Activated CD4-positive, alpha-beta T cell treated with anti-CD3 and anti-CD28 coated beads, Interleukin-2, amount 50 U/mL, for 16 hours (primary cell): ENCODE data around the gene CAPZB.

Source experiments
- DNase-seq: peaks from one replicate; pipeline ENCODE4 v3.0.0-alpha.2; 2020

CAPZB gene

DNA sequence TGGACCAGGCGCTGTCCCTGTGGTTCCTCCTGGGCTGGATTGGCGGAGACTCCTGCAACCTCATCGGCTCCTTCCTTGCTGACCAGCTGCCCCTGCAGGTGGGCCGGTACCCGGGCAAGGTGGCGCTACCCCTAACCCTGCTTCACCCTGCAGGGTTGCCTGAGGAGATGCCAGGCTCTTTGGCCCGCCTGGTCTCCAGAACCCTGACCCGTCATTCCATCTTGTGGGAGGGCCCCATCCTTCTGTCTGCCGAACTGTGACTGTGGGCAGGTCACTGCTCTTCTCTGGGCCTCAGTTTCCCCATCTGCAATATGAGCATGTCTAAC lies 160.7 kb downstream of the CAPZB start:
- DNase-seq, result no peak

DNA sequence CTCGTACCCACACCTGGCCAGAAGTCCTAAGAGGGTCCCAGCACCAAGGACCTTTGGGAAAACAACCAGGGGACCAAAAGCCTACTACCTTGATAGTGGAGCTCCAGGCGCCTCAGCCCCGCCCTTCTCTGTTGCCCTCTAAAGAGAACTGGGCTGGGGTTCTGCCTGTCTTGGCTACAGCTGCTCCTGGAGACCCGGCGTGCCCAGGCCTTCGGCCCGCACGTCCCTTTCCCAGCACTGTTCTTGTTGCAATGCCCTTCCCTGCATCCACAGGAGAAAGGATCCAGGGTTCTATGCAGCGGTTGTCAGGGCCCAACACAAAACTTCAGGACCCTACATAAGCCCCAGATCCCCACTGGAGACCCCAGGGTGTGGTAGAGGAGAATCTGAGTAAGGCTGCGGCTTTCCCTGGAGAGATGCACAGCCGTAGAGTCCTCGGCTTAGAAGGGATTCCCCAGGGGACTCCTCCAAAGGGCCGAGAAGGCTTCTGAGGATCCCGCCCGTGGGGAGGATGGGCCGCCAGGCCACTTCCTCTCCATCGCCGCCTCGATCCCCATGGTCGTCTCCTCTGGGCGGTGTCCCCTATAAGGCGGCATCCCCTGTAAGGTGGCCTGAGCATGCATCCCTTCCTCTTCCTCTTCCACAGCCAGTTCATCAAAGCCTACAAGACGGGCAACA lies 161.2 kb downstream of the CAPZB start:
- no peak for DNase-seq

DNA sequence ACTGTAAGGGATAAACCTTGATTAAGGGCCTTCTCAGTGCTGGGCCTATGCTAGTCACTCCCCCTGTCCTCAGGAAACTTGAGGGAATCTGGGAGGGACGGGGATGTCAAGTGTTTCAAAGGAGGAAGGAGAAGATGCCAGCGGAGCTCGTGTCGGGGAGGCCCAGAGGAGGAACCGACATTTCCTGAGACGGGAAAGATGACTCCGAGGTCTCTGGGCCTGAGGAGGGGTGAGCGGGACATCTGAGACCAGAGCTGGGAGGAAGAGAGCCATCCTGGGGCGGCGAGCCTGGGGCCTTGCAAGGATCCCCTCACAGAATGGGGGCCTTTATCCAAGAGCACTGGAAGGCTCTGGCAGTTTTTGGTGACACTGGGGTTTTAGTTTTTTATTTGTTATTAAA lies 162.9 kb downstream of the CAPZB start:
- DNase-seq, result no peak

DNA sequence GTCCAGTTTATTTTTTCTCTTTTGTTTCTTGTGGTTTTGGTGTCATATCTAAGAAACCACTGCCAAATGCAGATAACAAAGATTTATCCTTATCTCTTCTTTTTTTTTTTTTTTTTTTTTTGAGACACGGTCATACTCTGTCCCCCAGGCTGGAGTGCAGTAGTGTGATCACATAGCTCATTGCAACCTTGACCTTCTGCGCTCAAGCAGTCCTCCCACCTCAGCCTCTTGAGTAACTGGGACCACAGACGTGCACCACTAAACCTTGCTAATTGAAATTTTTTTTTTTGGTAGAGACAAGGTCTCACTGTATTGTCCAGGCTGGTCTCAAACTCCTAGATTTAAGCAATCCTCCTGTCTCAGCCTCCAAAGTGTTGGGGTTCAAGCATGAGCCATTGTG lies 164.3 kb downstream of the CAPZB start:
- DNase-seq, result no peak

DNA sequence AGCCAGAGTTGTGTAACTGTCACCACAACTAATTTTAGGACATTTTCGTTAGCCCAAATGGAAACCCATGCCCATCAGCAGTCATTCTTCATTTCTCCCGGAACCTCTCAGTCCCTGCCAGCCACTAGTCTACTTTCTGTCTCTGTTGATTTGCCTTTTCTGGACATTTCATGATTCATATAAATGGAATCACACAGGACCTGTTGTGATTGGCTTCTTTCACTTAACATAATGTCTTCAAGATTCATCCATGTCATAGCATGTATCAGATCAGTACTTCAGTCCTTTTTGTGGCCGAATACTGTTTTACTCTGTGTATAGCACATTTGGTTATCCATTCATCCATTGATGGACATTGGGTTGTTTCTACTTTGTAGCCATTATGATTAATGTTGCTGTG lies 166.1 kb downstream of the CAPZB start:
- DNase-seq, result no peak

DNA sequence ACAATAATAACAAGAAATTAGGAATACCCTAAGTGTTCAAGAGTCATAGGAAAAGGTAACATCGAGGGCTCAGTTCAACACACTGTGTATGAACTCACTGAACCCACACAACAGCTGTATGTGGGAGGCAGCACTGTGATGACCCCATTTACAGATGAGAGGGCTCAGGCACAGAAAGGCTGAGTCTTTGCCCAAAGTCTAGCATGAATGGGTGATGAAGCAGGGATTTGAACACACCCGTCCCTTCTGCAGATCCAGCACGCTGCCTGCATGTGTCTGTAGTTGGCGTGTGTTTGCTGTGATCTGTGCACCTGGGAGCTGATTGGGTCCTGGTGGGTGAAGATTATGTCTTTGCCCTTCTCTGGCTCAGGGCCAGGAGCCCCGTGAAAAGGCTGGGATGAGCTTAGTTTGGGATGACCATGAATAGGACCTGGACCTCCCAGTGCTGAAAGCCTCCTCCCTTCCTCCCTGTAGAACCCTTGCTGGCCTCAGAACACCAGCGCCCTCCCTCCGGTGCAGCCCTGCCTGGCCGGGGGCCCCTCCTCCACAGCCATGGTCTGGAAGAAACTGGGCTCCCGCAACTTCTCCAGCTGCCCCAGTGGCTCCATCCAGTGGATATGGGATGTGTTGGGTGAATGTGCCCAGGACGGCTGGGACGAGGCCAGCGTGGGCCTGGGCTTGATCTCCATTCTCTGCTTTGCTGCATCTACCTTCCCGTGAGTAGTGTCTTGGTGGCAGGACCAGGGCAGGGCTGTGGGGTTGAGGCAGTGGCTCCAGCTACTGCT lies 168.0 kb downstream of the CAPZB start:
- no peak for DNase-seq

DNA sequence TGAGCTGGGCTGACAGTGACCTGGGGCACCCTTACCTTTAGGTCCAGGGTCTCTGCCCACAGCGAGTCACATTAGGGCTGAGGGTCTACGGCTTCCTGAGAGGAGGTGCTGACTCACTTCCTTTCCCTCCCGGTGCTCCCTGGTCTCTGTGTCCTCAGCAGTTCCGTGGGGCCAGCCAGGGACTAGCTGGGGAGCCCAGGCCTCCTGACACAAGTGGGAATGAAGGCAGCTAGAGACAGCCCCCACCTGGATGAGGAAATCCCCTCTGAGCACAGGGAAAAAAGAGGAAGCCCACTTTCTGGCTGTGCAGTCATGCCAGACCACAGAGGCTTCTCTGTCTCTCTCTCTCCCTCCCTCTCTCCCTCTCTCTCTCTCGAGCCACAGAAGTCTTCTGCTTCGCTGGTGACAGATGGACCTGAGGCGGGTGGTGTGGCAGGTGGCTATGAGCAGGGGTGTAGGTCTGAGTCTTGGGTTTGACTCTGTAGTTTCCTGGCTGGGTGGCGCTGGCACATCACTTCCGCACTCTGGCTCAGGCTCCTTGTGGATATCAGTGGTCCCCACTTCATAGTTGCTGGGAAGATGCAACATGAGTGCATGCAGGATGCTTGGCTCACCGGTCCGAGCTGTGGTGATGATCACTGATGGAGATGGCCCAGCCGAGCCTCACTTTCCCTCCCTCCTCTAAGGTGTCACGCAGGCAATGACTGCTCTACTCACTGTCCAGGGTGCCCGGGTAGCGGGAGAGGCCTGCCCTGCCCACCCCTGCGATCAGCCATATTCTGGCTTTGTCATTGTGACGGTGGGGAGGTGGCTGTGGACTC lies 169.8 kb downstream of the CAPZB start:
- no peak for DNase-seq

DNA sequence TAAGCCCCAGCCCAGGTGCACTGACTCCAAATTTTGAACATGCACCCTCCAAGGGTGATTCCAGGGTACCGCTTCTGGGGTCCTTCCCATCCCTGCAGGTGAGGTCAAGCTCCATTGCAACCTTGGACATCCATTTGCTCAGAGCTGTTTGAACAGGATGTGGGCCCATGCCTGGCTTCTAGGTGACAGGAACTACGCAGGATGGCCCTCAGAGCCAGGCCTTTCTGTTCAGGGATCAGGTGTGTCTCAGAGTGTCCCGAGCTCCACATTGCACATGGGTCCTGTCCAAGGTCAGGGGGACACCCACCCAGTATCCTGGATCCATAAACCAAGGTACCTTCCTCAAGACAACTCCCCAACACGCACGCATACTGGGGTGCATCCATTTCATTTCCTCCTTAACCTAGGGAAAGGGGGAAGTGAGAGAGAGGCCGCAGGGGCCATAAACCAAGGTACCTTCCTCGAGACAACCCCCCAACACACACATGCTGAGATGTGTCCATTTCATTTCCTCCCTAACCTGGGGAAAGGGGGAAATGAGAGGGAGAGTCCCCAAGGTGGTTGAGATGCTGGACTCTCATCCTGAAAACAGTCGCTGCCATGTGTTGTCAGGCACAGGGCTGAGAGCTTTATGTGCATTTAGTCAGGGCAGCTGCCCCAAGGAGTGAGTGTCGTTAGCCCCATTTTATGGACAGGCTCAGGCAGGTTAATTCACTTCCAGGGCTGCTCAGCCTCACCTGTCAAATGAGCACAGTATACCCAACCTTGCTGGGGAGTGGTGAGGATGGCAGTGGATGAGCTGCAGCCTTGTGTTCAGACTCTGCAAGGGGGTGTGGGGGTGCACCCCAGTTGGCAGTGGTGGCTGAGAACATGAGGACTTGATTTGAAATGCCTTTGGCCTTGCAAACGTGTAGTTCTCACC lies 171.1 kb downstream of the CAPZB start:
- no peak for DNase-seq

DNA sequence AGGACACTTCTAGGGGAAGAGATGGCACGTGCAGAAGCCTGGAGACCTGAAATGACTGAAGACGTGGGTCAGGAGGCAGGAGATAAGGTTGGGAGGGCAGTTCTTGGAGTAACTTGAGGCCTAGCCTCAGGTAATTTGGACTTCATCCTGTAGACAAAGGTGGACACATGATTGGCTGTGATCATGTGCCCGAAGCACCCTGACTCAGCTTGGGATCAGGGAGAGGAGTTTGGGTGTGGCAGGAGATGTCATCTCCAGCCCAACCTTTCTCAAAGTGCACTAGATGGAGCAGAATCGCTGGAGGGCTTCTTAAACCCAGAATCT lies 171.7 kb downstream of the CAPZB start:
- no peak for DNase-seq

DNA sequence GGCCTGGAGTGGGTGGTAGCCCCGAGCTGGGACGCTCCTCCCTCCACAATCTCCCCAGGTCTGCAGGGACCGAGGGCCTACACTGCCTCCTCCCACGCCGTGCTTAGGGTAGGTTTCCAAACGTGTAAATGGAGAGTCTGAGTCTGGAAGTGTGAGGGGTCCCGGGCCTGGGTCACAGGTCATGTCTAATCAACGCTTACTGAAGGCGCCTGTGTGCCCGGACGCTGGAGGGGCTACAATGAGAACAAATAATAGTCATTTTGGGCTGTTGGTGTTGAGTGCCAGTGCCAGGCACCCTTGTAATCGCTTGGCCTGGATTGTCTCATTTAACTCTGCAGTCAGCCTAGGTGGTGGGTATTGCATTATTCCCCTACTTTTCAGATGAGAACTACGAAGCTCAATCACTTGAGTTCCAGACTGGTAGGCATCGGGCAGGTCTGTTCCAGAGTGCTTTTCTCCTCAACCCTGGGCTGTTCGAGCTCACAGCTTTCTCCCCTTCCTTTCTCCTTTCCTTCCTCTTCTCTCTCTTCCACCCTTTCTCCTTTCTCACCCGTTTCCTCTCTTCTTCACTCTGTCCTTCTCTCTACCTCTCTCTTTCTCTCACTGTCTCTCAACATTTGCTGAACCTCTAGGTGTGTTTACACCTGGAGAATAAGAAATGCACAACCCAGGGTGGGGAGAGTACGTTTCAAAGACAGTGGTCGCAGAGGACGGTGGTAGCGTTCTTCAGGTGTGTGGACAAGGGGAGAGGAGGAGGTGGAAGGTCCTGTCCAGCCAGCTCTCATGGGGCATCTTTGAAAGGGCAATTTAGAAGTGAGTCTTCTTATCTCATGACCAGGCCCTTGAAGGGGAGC lies 172.3 kb downstream of the CAPZB start:
- no peak for DNase-seq

DNA sequence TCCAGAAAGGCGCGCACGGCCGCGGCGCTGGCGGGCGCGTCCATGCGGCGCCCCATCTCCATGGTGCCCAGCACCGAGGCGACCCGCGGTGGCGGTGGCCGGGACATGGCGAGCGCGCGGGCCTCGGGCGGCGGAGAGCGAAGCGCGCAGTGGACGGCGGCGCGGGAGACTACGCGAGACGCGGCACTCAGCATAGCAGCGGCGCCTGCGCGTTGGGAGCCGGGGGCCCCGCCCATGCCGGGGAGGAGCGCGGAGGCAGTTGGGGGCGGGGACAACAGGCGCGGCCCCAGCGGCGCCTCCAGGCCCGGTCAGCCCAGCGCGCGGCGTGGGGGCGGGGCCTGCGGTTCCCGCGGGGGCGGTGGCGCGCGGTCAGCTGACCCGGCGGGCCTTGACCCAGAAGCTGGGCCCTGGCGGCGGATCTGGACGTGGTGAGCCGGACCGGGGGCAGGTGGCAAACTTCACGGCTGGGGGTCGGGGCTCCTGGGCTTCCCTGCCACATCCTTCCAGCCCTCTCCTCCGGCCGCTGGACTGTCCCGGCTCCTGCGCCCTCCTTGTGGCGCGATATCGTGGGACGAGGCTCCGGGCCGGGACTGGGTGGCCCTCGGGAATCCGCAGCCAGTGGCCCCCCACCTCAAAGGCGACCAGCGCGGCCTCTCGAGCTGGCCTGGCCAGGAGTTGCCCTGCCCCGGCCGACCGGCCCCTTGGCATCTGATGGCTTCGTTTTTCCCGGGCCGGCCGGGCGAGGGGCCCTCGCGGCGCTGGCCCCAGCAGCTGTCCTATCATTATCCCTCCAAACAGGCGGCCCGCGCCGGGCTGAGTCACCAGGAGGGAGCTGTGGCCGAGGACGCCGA lies 173.2 kb downstream of the CAPZB start, which contains the start of the genes AKR7A2 and SLC66A1:
TSS of gene AKR7A2 (minus strand) at position 214 of the 851 bp plus-strand sequence. CDS start at position 194, 20 bp downstream.
TSS of gene SLC66A1 (plus strand) at position 396 of the 851 bp plus-strand sequence. CDS start 5,352 bp downstream, outside the sequence.
- peak; percentile 89 for DNase-seq

DNA sequence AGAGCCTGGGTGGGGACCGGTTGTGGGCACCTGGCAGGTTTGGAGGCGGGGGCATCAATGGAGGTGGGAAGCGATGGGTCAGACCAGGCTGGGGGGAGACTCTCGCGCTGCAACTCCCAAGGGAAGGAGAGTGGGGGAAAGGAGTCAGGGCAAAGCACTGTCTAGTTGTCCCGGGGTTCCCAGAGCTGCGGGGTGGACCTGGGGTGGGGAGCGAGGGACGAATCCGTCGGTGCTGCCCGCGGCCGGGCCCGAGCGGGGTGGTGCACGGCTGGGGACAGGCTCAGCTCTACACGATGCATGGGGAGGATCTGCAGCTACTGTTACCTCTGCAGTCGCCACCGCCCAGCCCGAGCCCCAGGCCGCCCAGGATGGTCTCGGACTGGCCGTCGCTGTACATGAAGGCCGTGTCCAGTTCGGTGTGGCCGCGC lies 173.8 kb downstream of the CAPZB start:
- no peak for DNase-seq

DNA sequence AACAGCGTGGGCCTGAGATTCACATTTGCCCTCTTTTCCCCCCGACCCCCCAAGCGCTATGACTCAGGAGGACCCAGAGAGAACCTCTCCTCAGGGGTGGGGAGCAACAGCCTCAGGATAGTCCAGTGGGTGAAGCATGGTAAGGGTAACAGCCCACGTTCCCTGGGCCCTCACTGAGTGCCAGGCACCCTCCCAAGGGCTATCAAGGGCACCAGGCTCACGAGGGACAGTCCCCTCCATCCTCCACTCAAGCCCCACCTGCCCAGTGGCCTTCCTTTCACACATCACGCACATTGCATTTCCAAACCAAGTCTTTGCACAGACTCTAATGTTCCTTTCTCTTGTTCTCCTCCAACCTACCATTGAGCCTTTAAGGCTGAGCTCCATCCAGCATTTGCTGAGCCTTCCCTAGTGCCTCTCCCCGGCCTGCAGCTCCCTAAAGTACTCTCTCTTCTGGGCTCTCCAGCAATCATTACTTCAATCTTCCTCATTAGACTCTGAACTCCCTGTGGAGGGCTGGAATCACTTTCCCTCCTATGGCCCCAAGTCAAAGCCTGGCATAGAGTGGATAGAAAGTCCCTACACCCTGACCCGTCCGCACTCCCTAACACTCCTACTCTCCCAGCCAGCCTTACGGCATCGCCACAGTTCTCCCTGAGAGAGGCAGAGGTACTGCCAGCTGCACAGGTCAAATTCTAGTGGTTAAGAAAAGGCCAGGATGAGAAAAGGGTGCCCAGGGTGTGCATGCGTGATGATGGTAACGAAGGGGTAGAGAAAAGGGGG lies 174.4 kb downstream of the CAPZB start:
- DNase-seq, result no peak

DNA sequence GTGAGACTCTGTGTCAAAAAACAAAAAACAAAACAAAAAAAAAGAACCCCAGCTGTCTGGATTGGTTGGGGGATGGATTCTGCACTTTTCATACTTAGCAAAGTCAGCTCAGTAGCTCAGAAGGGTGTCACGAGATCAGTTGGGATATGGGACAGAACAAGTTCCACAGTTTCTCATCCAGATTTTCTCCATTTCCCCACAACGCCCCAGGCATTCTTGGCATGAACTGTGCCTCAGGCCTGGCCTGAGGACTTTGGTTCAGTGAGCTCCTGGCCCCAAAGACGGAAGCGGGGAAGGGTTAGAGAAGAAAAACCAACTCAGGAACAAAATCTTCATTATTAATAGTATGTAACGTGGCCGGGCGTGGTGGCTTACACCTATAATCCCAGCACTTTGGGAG lies 175.3 kb downstream of the CAPZB start:
- no peak for DNase-seq

DNA sequence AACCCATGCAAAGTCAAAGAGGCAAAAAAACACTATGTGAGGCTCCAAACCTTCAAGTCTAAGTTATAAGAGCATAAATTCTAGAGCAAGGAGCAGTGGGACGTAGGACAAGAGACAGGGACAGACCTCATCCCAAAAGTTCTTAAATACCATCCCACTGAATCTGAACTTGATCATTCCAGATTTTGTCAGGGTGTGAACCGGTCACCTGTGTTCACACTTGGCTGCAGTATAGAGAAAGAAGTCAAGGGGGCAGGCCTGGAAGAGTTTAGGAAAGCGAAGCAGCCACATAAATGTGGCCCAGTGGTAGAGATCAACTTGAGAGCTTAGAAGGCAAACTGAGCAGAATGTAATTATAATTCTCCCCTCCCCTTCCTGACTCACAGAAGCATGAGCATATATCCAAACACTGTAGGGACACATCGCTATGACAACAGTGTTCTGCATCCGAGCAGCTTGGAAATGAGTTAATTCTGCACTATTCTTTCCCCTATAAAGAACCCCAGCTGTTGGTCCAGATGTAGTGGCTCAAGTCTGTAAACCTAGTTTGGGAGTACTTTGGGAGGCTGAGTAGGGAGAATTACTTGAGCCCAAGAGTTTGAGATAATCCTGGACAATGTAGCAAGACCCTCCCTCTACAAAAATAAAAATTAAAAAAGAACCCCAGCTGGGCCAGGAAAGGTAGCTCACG lies 176.1 kb downstream of the CAPZB start:
- DNase-seq, result no peak

DNA sequence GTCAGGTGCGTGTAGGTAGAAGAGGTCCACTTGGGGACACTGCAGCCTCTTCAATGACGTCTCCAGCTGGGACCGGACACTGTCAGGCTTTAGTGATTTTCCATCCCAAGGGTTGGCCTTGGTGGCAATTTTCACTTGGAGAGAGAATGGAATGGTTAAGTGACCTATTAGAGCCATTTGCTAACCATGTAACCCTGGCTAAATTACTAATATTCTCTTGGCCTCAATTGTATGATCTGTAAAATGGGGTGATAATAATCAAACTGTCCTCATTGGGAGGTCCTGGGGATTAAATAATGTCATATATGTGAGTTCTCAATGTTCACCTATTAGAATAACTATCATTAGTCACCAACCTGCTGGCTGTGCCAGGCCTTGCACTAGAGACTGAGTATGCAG lies 176.8 kb downstream of the CAPZB start:
- no peak for DNase-seq

DNA sequence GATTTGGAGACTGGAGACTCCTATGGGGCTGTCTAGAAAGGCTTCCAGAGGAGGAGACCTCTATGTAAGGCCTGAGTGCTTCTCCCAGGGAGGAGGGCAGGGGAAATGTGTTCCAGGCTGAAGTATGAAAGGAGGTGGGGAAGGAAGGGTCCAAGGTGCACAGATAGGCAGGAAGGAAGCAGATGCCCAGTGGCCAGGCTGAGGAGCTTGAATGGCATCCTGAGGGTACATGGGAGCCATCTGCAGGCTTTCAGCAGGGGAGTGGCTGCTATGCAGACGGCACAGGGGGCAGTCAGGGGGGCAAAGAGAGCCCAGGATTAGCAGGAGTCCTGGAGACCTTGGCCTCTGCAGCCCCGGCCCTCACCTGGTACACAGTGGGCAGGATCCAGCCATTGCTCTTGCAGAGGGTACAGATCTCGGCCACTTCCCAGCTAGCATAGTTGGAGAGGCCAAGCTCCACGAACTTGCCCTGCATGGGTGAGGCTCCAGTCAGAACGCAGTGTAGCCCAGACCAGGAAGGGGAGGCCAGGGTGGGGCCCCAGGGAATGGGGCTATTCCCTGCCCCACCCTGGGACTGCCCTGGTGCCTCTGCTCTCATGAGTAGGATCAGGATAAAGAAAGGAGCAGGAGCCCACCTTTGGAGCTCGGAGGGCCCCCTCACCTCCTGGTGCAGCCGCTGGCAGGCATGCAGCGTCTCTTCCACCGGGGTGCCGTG lies 177.4 kb downstream of the CAPZB start:
- DNase-seq, result no peak

DNA sequence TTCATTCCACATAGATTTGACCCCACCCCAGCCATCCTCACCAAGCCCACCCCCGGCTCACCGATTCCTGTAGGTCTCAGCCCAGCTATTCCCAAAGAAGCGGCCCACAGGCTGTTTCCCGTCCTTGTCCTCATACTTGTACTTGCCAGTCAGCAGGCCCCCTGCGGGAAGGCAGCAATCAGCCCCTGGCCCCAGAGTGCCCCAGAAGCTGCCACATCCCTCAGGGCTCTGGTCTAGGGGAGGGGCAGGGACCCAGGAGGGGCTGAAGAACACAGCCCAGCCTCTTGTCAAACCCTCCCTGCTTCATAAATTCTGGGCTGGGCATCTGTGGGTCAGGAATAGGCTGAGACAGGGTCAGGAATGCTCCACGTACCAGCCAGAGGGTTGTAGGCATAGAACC lies 178.4 kb downstream of the CAPZB start:
- no peak for DNase-seq

DNA sequence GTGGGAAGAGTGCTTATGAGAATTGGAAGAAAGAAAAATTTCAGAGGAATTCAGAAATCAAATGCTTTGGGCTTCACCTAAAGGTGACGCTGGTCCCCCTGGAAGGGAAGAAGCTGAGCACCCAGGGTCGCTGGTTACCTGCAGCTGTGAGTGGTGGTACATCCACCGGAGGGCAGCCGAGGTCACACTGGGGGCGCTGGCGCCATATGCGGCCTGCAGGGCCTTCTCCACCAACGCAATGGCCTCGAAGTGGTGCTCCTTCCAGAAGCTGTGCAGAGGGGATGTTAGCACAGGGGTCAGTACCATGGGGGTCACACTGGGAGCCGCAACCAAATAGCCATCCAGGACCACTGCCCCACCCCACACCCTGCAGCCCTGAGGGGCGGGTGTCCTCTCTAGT lies 179.5 kb downstream of the CAPZB start:
- no peak for DNase-seq
